SK-N-SH (cell line): ENCODE results near the gene AVPI1. TPM values are rescaled to one million over a fixed set of nuclear protein-coding genes. Genes with fewer than 3 reads are reported as not detected.

Experiments used
- CHD2 ChIP-seq: fragments of 150-350 bp; IDR thresholded peaks from 2 replicates; pipeline ENCODE4 v1.6.1; 2018; ENCODE audit warnings: low read length; ENCODE audit not compliant: partially characterized antibody
- FOSL2 ChIP-seq: IDR thresholded peaks from 2 replicates; pipeline ENCODE4 v1.4.0; 2012; ENCODE audit warnings: low read depth, mild to moderate bottlenecking, moderate library complexity, borderline replicate concordance
- GATA2 ChIP-seq: sonication (generic); formaldehyde crosslinking; IDR thresholded peaks from 2 replicates; pipeline ENCODE4 v1.5.0; 2020; ENCODE audit warnings: mild to moderate bottlenecking, missing genetic modification reagents
- IRF3 ChIP-seq: fragments of 150-350 bp; IDR thresholded peaks from 2 replicates; pipeline ENCODE4 v1.6.1; 2016; ENCODE audit warnings: mild to moderate bottlenecking, low read depth, low read length
- MAX ChIP-seq: IDR thresholded peaks from 2 replicates; pipeline ENCODE4 v1.4.0; 2012; ENCODE audit warnings: low read depth
- MEF2A ChIP-seq: IDR thresholded peaks from 2 replicates; pipeline ENCODE4 v1.4.0; 2012; ENCODE audit warnings: low read depth, borderline replicate concordance
- RAD21 ChIP-seq: IDR thresholded peaks from 2 replicates; pipeline ENCODE4 v1.6.1; 2012; ENCODE audit warnings: mild to moderate bottlenecking, low read length
- polyA plus RNA-seq, 3 experiments: library from polyadenylated mRNA; depleted of rRNA; stranded (reverse); fragments of >200 nt; gene quantifications; 2 replicates each; pipeline ENCODE4 v1.2.3, GENCODE V29; 2012

AVPI1 gene
- polyA plus RNA-seq, 1 of the 3 experiments (the other 2 are of a cell fraction) = 6.3 TPM

- TF ChIP-seq IRF3 = no peak
- TF ChIP-seq MAX = no peak
- TF ChIP-seq CHD2 = no peak
- TF ChIP-seq RAD21 = no peak
- TF ChIP-seq FOSL2 = no peak
- no peak for TF ChIP-seq GATA2 (CRISPR knock-in tag)
- no peak for TF ChIP-seq MEF2A
Measured at GRCh38 chr10:97627731-97628130, 59.3 kb downstream of the AVPI1 start (continued).

Other genes starting within 250 kb of the AVPI1 start
- gene EXOSC1, start 241.2 kb downstream of the AVPI1 start, polyA plus RNA-seq (2012; rRNA removed) = 49.0 and 50.0 TPM in 2 replicates
- gene ZDHHC16, start 241.1 kb downstream of the AVPI1 start, polyA plus RNA-seq (2012; rRNA removed) = 71.5 and 84.2 TPM in 2 replicates
- gene MMS19, start 188.8 kb downstream of the AVPI1 start, polyA plus RNA-seq (2012; rRNA removed) = 56.9 and 83.9 TPM in 2 replicates
- gene UBTD1, start 188.3 kb downstream of the AVPI1 start, polyA plus RNA-seq (2012; rRNA removed) = 37.9 and 38.8 TPM in 2 replicates
- gene ANKRD2, start 114.5 kb downstream of the AVPI1 start, polyA plus RNA-seq (2012; rRNA removed) = 0.72 and 0.99 TPM in 2 replicates
- gene HOGA1, start 102.9 kb downstream of the AVPI1 start, polyA plus RNA-seq (2012; rRNA removed) = 2.9 and 4.8 TPM in 2 replicates
- gene C10orf62, start 97.5 kb downstream of the AVPI1 start, polyA plus RNA-seq (2012; rRNA removed) = 0.07 and 0.19 TPM in 2 replicates
- gene MORN4, start 53.7 kb downstream of the AVPI1 start, polyA plus RNA-seq (2012; rRNA removed) = 31.4 and 31.7 TPM in 2 replicates
- gene PI4K2A, start 46.6 kb downstream of the AVPI1 start, polyA plus RNA-seq (2012; rRNA removed) = 23.8 and 31.4 TPM in 2 replicates
- 53.0 and 53.8 TPM in 2 replicates for gene MARVELD1, start 26.5 kb upstream of the AVPI1 start, polyA plus RNA-seq (2012; rRNA removed)
- gene ZFYVE27, start 49.9 kb upstream of the AVPI1 start, polyA plus RNA-seq (2012; rRNA removed) = 30.5 and 44.3 TPM in 2 replicates
- not detected in 2 replicates for gene SFRP5, start 84.8 kb upstream of the AVPI1 start, polyA plus RNA-seq (2012; rRNA removed)
- 0.03 and 0.13 TPM in 2 replicates for gene GOLGA7B, start 162.6 kb upstream of the AVPI1 start, polyA plus RNA-seq (2012; rRNA removed)